Trophoblast cell (in vitro differentiated cells and primary cell): ENCODE results near the gene SLC13A3.
A peak's percentile ranks its signal among the peaks of the same experiment; 100 is the strongest.

Experiments used
- DNase-seq, 2 donors: peaks; one replicate each; pipeline ENCODE4 v3.0.0-alpha.2; 2016
- H2AFZ ChIP-seq: 2 replicates; pipeline ENCODE4 v1.6.1; 2013; ENCODE audit warnings: low read length, moderate library complexity, mild to moderate bottlenecking; ENCODE audit not compliant: insufficient read depth, poor library complexity
- H2AK5ac ChIP-seq: 2 replicates; pipeline ENCODE4 v1.6.1; 2013; ENCODE audit warnings: mild to moderate bottlenecking, low read length
- H2BK120ac ChIP-seq: 2 replicates; pipeline ENCODE4 v1.6.1; 2013; ENCODE audit warnings: low read length, mild to moderate bottlenecking, moderate library complexity; ENCODE audit not compliant: insufficient read depth, poor library complexity
- H2BK12ac ChIP-seq: 2 replicates; pipeline ENCODE4 v1.6.1; 2013; ENCODE audit warnings: mild to moderate bottlenecking, low read length, moderate library complexity
- H2BK5ac ChIP-seq: 2 replicates; pipeline ENCODE4 v1.6.1; 2013; ENCODE audit warnings: low read length, low read depth, moderate library complexity, mild to moderate bottlenecking; ENCODE audit not compliant: poor library complexity
- H3K14ac ChIP-seq: 2 replicates; pipeline ENCODE4 v1.6.1; 2013; ENCODE audit warnings: mild to moderate bottlenecking, low read length
- H3K18ac ChIP-seq: 2 replicates; pipeline ENCODE4 v1.6.1; 2013; ENCODE audit warnings: mild to moderate bottlenecking, low read length
- H3K23ac ChIP-seq: 2 replicates; pipeline ENCODE4 v1.6.1; 2013; ENCODE audit warnings: low read length
- H3K27ac ChIP-seq: 2 replicates; pipeline ENCODE4 v1.5.1; 2013; ENCODE audit warnings: low read depth, mild to moderate bottlenecking, inconsistent platforms, low read length, moderate library complexity
- H3K27me3 ChIP-seq: 2 replicates; pipeline ENCODE4 v1.6.1; 2013; ENCODE audit warnings: inconsistent platforms, mild to moderate bottlenecking, low read length, moderate library complexity; ENCODE audit not compliant: insufficient read depth
- H3K36me3 ChIP-seq, 2 experiments: 1 replicate in 1 of 2; 2 replicates in 1 of 2; pipeline ENCODE4 v1.6.1; 2013; ENCODE audit warnings: low read length in 2 of 2, mild to moderate bottlenecking in 2 of 2, moderate library complexity in 1 of 2; ENCODE audit not compliant: insufficient read depth in 2 of 2, control insufficient read depth in 1 of 2
- H3K4ac ChIP-seq: 2 replicates; pipeline ENCODE4 v1.6.1; 2013; ENCODE audit warnings: low read depth, mild to moderate bottlenecking, low read length, moderate library complexity
- H3K4me1 ChIP-seq, 2 experiments: 1 replicate in 1 of 2; 2 replicates in 1 of 2; pipeline ENCODE4 v1.6.1; 2013; ENCODE audit warnings: low read length in 2 of 2, mild to moderate bottlenecking in 2 of 2, moderate library complexity in 1 of 2; ENCODE audit not compliant: insufficient read depth in 2 of 2, control insufficient read depth in 1 of 2
- H3K4me2 ChIP-seq: 2 replicates; pipeline ENCODE4 v1.6.1; 2013; ENCODE audit warnings: inconsistent platforms, mild to moderate bottlenecking, low read length, moderate library complexity
- H3K4me3 ChIP-seq: 2 replicates; pipeline ENCODE4 v1.5.1; 2013; ENCODE audit warnings: mild to moderate bottlenecking, low read depth, low read length, inconsistent platforms
- H3K79me1 ChIP-seq: one replicate; pipeline ENCODE4 v1.6.1; 2013; ENCODE audit warnings: low read length
- H3K79me2 ChIP-seq: 2 replicates; pipeline ENCODE4 v1.6.1; 2013; ENCODE audit warnings: low read length, mild to moderate bottlenecking; ENCODE audit not compliant: control insufficient read depth, insufficient read depth, poor library complexity
- H3K9ac ChIP-seq: 2 replicates; pipeline ENCODE4 v1.6.1; 2013; ENCODE audit warnings: mild to moderate bottlenecking, low read length
- H3K9me3 ChIP-seq: 2 replicates; pipeline ENCODE4 v1.6.1; 2013; ENCODE audit warnings: low read depth, mild to moderate bottlenecking, control low read depth, inconsistent platforms, low read length; ENCODE audit not compliant: insufficient read depth
- H4K12ac ChIP-seq: 2 replicates; pipeline ENCODE4 v1.6.1; 2013; ENCODE audit warnings: low read depth, mild to moderate bottlenecking, low read length, moderate library complexity
- H4K8ac ChIP-seq: 2 replicates; pipeline ENCODE4 v1.6.1; 2013; ENCODE audit warnings: low read depth, mild to moderate bottlenecking, low read length, moderate library complexity
- H4K91ac ChIP-seq: one replicate; pipeline ENCODE4 v1.6.1; 2013; ENCODE audit warnings: low read depth, mild to moderate bottlenecking, low read length, moderate library complexity
- WGBS: extraction: QIAGEN DNeasy Blood & Tissue Kit; methylation state at CpG from one replicate; pipeline ENCODE4 v1.1.7; 2013; ENCODE audit warnings: missing lambda C conversion rate; ENCODE audit not compliant: insufficient read length, insufficient coverage; ENCODE audit errors: extremely low coverage; 5-methylcytosine and 5-hydroxymethylcytosine counted together

Gene SLC13A3

DNA sequence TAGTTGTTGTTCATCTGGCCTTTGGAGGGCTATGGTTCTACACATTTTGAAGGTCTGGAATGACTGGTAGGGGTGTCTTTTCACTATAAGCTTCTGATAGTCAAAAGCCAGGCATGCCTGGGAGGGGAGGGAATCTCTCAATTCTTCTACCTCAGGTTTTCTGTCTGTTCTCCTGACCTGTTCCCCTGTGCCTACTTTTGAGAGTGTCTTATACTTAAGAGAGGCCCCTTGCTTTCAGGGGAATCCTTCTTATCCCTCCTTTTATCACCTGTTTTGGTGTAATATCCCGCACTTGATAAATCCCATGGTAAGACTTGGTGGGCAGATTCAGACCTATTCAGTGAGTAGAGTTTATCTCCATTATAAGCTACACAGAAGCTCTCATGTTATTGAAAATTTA is 10.4 kb upstream of the SLC13A3 start:
- H3K4me3 ChIP-seq, result no peak overlapping the region
- no peak overlapping the region for H3K23ac ChIP-seq
- no peak overlapping the region for H2AK5ac ChIP-seq
- H3K18ac ChIP-seq, result no peak overlapping the region
- no peak overlapping the region for H3K4me2 ChIP-seq
- H3K4ac ChIP-seq, result no peak overlapping the region
- WGBS, result no CpG with 5 or more reads among the region's 1 CpG
- no peak overlapping the region for H2BK120ac ChIP-seq
- no peaks in the 10 kb centered on the region for H3K79me1 ChIP-seq
- H3K27ac ChIP-seq, result no peak overlapping the region
- no peak overlapping the region for H2BK5ac ChIP-seq
- H3K79me2 ChIP-seq, result no peaks in the 10 kb centered on the region
- H3K36me3 ChIP-seq, result no peaks in the 10 kb centered on the region
- no peak overlapping the region for H4K12ac ChIP-seq
- no peaks in the 10 kb centered on the region for H3K9me3 ChIP-seq
- no peak for DNase-seq
- H4K91ac ChIP-seq, result no peak overlapping the region
- H3K14ac ChIP-seq, result no peak overlapping the region
- no peak overlapping the region for H2BK12ac ChIP-seq
- no peaks in the 10 kb centered on the region for H3K4me1 ChIP-seq
- no peak overlapping the region for H2AFZ ChIP-seq
- no peak overlapping the region for H3K9ac ChIP-seq
- no peak overlapping the region for H4K8ac ChIP-seq
- H3K27me3 ChIP-seq, result no peaks in the 10 kb centered on the region

DNA sequence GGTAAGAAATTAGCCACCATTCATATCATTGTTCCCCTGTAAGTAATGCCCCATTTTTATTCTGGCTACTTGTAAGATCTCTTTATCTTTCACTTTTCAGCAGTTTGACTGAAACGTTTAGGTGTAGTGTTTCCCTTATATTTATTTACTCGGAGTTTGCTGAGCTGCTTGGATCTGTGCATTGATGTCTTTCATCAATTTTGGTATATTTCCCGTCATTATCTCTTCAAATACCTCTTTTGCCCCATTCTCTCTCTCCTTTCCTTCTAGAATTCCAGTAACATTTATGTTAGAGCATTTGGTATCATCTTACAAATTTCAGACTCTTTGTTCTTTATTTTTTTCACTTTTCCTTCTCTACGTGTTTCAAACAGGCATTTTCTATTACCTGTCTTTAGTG is 9.2 kb upstream of the SLC13A3 start:
- Histone ChIP-seq H3K4ac (no peak overlapping the region), H3K79me2 (no peaks in the 10 kb centered on the region), H3K14ac (no peak overlapping the region), H3K36me3 (no peaks in the 10 kb centered on the region), H2BK5ac (no peak overlapping the region), H2BK12ac (no peak overlapping the region), H3K4me3 (no peak overlapping the region), H3K9me3 (no peaks in the 10 kb centered on the region), H2BK120ac (no peak overlapping the region), H3K4me1 (no peaks in the 10 kb centered on the region), H3K79me1 (no peaks in the 10 kb centered on the region), H2AK5ac (no peak overlapping the region), H3K27me3 (no peaks in the 10 kb centered on the region), H4K91ac (no peak overlapping the region), H3K27ac (no peak overlapping the region), H3K23ac (no peak overlapping the region), H2AFZ (no peak overlapping the region), H4K12ac (no peak overlapping the region), H3K9ac (no peak overlapping the region), H3K4me2 (no peak overlapping the region), H3K18ac (no peak overlapping the region), H4K8ac (no peak overlapping the region)
- DNase-seq, result no peak
- WGBS, result no CpG with 5 or more reads among the region's 4 CpGs

DNA sequence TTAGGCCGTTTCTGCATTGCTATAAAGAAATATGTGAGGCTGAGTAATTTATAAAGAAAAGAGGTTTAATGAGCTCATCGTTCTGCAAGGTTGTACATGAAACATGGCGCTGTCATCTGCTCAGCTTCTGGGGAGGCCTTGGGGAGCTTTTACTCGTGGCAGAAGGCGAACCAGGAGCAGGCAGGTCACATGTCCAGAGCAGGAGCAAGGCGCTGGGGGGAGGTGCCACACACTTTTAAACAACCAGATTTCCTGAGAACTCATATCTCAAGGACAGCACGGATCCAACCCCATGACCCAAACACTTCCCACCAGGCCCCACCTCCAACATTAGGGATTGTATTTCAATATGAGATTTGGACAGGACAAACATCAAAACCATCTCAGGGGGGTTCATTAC is 6.4 kb upstream of the SLC13A3 start:
- H4K91ac ChIP-seq, result no peak overlapping the region
- H3K18ac ChIP-seq, result no peak overlapping the region
- no peaks in the 10 kb centered on the region for H3K4me1 ChIP-seq
- H3K9me3 ChIP-seq, result no peaks in the 10 kb centered on the region
- no peaks in the 10 kb centered on the region for H3K79me1 ChIP-seq
- no peak overlapping the region for H2BK120ac ChIP-seq
- H2BK5ac ChIP-seq, result no peak overlapping the region
- H3K36me3 ChIP-seq, result no peaks in the 10 kb centered on the region
- no peak for DNase-seq
- no peak overlapping the region for H3K23ac ChIP-seq
- H3K4me2 ChIP-seq, result no peak overlapping the region
- H2AK5ac ChIP-seq, result no peak overlapping the region
- H3K79me2 ChIP-seq, result no peaks in the 10 kb centered on the region
- H3K27ac ChIP-seq, result no peak overlapping the region
- no peak overlapping the region for H3K9ac ChIP-seq
- no peak overlapping the region for H4K12ac ChIP-seq
- no peak overlapping the region for H3K14ac ChIP-seq
- H2BK12ac ChIP-seq, result no peak overlapping the region
- H3K27me3 ChIP-seq, result no peaks in the 10 kb centered on the region
- H4K8ac ChIP-seq, result no peak overlapping the region
- WGBS, result no CpG with 5 or more reads among the region's 7 CpGs
- no peak overlapping the region for H3K4ac ChIP-seq
- no peak overlapping the region for H3K4me3 ChIP-seq
- no peak overlapping the region for H2AFZ ChIP-seq

DNA sequence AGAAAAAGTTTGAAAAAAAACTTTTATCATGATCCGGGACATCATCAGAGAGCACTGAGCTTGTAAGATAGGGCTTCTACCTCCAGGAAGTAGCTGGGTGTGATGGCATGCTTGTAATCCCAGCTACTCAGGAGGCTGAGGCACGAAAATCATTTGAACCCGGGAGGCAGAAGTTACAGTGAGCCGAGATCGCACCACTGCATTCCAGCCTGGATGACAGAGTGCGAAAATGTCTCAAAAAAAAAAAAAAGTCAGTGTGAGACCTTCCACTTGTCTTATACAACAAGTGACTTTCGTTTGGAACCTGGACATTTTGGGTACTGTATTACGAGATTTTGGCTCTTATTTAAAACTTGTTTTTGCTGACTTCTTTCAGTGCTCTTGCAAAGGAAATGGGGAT is 5.9 kb upstream of the SLC13A3 start:
- no peak overlapping the region for H3K23ac ChIP-seq
- H2BK120ac ChIP-seq, result no peak overlapping the region
- no peak overlapping the region for H2BK12ac ChIP-seq
- no peak overlapping the region for H3K9ac ChIP-seq
- H3K4me2 ChIP-seq, result no peak overlapping the region
- no peak overlapping the region for H4K91ac ChIP-seq
- H3K36me3 ChIP-seq, result no peaks in the 10 kb centered on the region
- no peaks in the 10 kb centered on the region for H3K79me1 ChIP-seq
- no peak overlapping the region for H4K12ac ChIP-seq
- no peaks in the 10 kb centered on the region for H3K27me3 ChIP-seq
- H2AFZ ChIP-seq, result no peak overlapping the region
- DNase-seq, result peak; percentile 80 to 87
- no peaks in the 10 kb centered on the region for H3K79me2 ChIP-seq
- no peaks in the 10 kb centered on the region for H3K9me3 ChIP-seq
- H3K14ac ChIP-seq, result no peak overlapping the region
- H3K4me1 ChIP-seq, result no peaks in the 10 kb centered on the region
- H4K8ac ChIP-seq, result no peak overlapping the region
- no peak overlapping the region for H3K18ac ChIP-seq
- H3K4ac ChIP-seq, result no peak overlapping the region
- WGBS, result no CpG with 5 or more reads among the region's 8 CpGs
- no peak overlapping the region for H3K27ac ChIP-seq
- no peak overlapping the region for H3K4me3 ChIP-seq
- H2BK5ac ChIP-seq, result no peak overlapping the region
- H2AK5ac ChIP-seq, result no peak overlapping the region

DNA sequence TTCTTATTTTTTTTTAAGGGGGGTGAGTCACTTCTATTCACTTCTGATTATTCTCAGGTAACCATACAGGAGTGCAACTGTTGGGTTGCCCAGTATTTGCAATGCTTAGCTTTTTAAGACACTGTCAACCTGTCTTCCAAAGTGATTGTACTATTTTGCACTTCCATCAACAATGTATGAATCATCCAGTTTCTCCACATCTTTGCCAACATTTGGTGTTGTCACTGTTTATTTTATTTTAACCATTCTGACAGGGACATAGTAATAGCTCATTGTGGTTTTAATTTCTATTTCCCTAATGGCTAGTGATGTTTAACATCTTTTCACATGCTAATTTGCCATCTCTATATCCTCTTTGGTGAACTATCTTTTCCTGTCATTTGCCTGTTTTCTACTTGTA is 1.4 kb upstream of the SLC13A3 start:
- Histone ChIP-seq H3K9me3 (peaks cover 1% of the 10 kb centered on the region), H3K4me3 (no peak overlapping the region), H3K79me2 (no peaks in the 10 kb centered on the region), H3K4me2 (no peak overlapping the region), H4K8ac (no peak overlapping the region), H2BK120ac (no peak overlapping the region), H3K27ac (no peak overlapping the region), H3K14ac (no peak overlapping the region), H3K36me3 (no peaks in the 10 kb centered on the region), H3K9ac (no peak overlapping the region), H3K18ac (no peak overlapping the region), H2AK5ac (no peak overlapping the region), H3K4ac (no peak overlapping the region), H3K79me1 (no peaks in the 10 kb centered on the region), H3K27me3 (peaks cover 3% of the 10 kb centered on the region), H2BK12ac (no peak overlapping the region), H4K12ac (no peak overlapping the region), H2AFZ (no peak overlapping the region), H2BK5ac (no peak overlapping the region), H4K91ac (no peak overlapping the region), H3K4me1 (peaks cover 0 to 6% of the 10 kb centered on the region in 2 experiments), H3K23ac (no peak overlapping the region)
- DNase-seq, result no peak
